ENCODE measurements around the gene BRD3OS.
A peak's percentile ranks its signal among the peaks of the same experiment; 100 is the strongest.

BRD3OS gene

DNA sequence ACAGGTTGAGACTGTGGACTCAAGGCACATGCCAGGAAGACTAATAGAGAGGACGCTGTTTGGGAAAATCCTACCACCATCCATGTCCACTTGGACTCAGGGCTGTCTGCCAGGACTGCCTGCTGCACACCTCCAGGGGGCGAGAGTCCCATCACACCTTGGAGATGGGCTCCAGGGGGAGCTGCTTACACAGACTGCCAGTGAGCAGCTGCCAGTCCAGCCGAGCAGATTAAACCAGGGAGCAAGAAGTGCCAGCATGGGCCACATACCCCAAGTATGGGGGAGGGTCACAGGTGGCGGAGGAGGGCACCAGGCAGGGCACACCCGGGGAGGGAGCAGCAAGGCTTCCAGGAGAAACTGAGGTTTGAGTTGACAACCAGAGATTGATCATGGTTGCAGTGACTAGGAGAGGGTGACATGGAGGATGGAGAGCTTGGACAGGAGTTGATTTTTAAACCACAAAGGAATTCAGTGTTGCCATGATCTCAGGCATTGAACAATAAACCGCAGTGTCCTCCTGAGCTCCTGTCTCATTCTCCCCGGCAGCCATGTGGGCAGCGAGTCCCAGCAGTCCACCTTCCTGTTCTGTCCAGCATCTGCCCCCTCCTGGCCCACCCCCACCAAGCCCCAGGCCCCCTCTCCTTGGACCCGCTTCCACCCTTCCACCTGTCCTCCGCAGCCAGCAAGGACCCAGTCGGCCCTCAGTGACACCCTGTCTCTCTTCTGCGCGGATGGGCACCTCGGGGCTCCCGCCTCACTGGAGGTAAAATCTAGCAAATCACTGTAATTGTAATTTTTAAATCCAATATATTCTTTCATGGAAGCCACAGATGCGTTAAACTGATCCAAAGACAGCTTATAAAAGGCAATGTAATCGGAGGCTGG is 30.0 kb upstream of the BRD3OS start:
- TF ChIP-seq, protein P1, sequence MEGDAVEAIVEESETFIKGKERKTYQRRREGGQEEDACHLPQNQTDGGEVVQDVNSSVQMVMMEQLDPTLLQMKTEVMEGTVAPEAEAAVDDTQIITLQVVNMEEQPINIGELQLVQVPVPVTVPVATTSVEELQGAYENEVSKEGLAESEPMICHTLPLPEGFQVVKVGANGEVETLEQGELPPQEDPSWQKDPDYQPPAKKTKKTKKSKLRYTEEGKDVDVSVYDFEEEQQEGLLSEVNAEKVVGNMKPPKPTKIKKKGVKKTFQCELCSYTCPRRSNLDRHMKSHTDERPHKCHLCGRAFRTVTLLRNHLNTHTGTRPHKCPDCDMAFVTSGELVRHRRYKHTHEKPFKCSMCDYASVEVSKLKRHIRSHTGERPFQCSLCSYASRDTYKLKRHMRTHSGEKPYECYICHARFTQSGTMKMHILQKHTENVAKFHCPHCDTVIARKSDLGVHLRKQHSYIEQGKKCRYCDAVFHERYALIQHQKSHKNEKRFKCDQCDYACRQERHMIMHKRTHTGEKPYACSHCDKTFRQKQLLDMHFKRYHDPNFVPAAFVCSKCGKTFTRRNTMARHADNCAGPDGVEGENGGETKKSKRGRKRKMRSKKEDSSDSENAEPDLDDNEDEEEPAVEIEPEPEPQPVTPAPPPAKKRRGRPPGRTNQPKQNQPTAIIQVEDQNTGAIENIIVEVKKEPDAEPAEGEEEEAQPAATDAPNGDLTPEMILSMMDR (IDR thresholded peaks at IDR 0.05; ENCODE audit: borderline replicate concordance, extremely low read depth, low read length, poor library complexity, severe bottlenecking): peak; percentile 38
- TF ChIP-seq EZH2 (IDR thresholded peaks at IDR 0.05; ENCODE audit: borderline replicate concordance, low read depth, low read length, severe bottlenecking): no peak
- no peak overlapping the region for H3K9ac ChIP-seq (ENCODE audit: low read depth, low read length)
- no peak overlapping the region for H3K27ac ChIP-seq (ENCODE audit: low read length)
- no peaks in the 10 kb centered on the region for H3K79me2 ChIP-seq (ENCODE audit: insufficient read depth, low read length)
- H3K4me2 ChIP-seq (ENCODE audit: insufficient read depth, low read length): no peak overlapping the region
- H3K4me3 ChIP-seq (ENCODE audit: low read depth in 1 of 2, low read length in 2 of 2): no peak overlapping the region
- H4K20me1 ChIP-seq (ENCODE audit: insufficient read depth, low read length): no peaks in the 10 kb centered on the region
- H3K9me3 ChIP-seq (ENCODE audit: insufficient read depth, low read length, severe bottlenecking): no peaks in the 10 kb centered on the region
- H3K36me3 ChIP-seq (ENCODE audit: insufficient read depth, low read length): no peaks in the 10 kb centered on the region
- ATAC-seq (ENCODE audit: insufficient read depth, low read depth) (no peak), DNase-seq (peak; percentile 16)
- no peaks in the 10 kb centered on the region for H3K4me1 ChIP-seq (ENCODE audit: insufficient read depth, low read length)
- no peaks in the 10 kb centered on the region for H3K27me3 ChIP-seq (ENCODE audit: insufficient read depth, low read length, poor library complexity)
- no peak overlapping the region for H2AFZ ChIP-seq (ENCODE audit: low read depth, low read length)

DNA sequence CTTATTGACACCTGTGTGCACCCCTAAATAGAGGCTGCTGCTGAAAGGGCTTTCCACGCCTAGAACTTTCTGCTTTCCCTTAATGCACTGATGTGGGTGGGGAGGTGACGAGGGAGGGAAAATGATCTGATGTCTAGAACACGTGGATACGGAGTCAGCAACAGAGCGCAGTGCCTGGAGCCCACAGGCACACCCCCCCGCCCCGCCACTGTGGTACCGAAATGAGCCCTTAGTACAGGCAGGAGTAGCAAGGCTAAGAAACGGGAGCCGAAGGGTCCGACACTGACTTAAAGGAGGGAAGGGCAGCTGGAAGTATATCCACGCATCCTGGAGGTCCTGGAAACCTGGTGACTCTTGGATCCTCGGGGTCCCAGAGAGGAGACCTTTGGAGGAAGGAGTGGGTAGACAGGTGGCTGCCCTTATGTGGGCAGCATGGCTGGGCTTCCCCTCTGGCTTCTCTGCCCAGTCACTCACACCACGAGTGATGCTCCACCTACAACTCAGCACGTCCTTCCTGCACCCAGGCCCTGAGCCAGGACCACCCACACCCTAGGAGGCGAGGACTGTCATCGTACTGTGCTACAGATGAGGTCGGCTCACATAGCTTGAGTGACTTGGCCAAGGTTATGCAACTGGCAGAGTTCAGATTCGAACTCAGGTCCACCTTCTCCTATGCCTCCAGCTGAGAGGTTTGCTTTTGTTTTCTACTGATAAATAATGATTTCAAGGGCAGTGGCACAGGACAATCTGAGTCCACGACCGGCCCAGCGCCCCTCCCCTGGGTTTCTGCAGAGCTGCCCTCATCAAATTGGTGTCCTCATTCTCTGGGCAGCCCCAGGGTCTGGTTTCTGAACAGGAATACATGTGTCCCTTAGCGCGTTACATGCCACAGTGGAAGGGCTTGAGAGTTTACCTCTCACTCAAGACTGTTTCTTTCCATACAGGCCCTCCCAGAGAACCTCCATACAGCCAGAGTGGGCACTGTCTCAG is 28.5 kb upstream of the BRD3OS start:
- no peak for ATAC-seq (ENCODE audit: insufficient read depth, low read depth)
- H3K4me3 ChIP-seq (ENCODE audit: low read depth in 1 of 2, low read length in 2 of 2): no peak overlapping the region
- no peaks in the 10 kb centered on the region for H3K79me2 ChIP-seq (ENCODE audit: insufficient read depth, low read length)
- no peak for DNase-seq
- H3K4me2 ChIP-seq (ENCODE audit: insufficient read depth, low read length): no peak overlapping the region
- no peak for TF ChIP-seq EZH2 (IDR thresholded peaks at IDR 0.05; ENCODE audit: borderline replicate concordance, low read depth, low read length, severe bottlenecking)
- TF ChIP-seq, protein P1 (IDR thresholded peaks at IDR 0.05; ENCODE audit: borderline replicate concordance, extremely low read depth, low read length, poor library complexity, severe bottlenecking): no peak
- no peak overlapping the region for H3K27ac ChIP-seq (ENCODE audit: low read length)
- no peaks in the 10 kb centered on the region for H3K9me3 ChIP-seq (ENCODE audit: insufficient read depth, low read length, severe bottlenecking)
- no peaks in the 10 kb centered on the region for H4K20me1 ChIP-seq (ENCODE audit: insufficient read depth, low read length)
- no peaks in the 10 kb centered on the region for H3K4me1 ChIP-seq (ENCODE audit: insufficient read depth, low read length)
- no peak overlapping the region for H3K9ac ChIP-seq (ENCODE audit: low read depth, low read length)
- H3K27me3 ChIP-seq (ENCODE audit: insufficient read depth, low read length, poor library complexity): no peaks in the 10 kb centered on the region
- H2AFZ ChIP-seq (ENCODE audit: low read depth, low read length): no peak overlapping the region
- H3K36me3 ChIP-seq (ENCODE audit: insufficient read depth, low read length): no peaks in the 10 kb centered on the region

DNA sequence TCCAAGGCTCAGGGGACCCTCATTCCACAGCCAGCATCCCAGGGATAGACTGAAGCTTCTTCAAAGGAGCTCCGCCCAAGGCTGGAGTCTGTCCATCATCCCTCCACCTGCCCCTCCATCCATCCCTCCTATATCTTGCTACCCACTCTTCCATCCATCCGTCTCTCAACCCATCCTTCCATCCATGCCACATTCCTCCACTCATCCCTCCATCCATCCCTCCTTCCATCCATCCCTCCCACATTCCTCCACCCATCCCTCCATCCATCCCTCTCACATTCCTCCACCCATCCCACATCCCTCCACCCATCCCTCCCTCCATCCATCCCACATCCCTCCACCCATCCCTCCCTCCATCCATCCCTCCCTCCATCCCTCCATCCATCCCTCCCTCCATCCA is 27.7 kb upstream of the BRD3OS start:
- Histone ChIP-seq H3K27ac (ENCODE audit: low read length) (no peak overlapping the region), H3K27me3 (ENCODE audit: insufficient read depth, low read length, poor library complexity) (no peaks in the 10 kb centered on the region), H3K9me3 (ENCODE audit: insufficient read depth, low read length, severe bottlenecking) (no peaks in the 10 kb centered on the region), H4K20me1 (ENCODE audit: insufficient read depth, low read length) (no peaks in the 10 kb centered on the region), H3K4me3 (ENCODE audit: low read depth in 1 of 2, low read length in 2 of 2) (no peak overlapping the region), H2AFZ (ENCODE audit: low read depth, low read length) (no peak overlapping the region), H3K36me3 (ENCODE audit: insufficient read depth, low read length) (no peaks in the 10 kb centered on the region), H3K4me2 (ENCODE audit: insufficient read depth, low read length) (no peak overlapping the region), H3K4me1 (ENCODE audit: insufficient read depth, low read length) (no peaks in the 10 kb centered on the region), H3K9ac (ENCODE audit: low read depth, low read length) (no peak overlapping the region), H3K79me2 (ENCODE audit: insufficient read depth, low read length) (no peaks in the 10 kb centered on the region)
- DNase-seq: no peak
- no peak for TF ChIP-seq EZH2 (IDR thresholded peaks at IDR 0.05; ENCODE audit: borderline replicate concordance, low read depth, low read length, severe bottlenecking)
- TF ChIP-seq, protein P1 (IDR thresholded peaks at IDR 0.05; ENCODE audit: borderline replicate concordance, extremely low read depth, low read length, poor library complexity, severe bottlenecking): no peak
- no peak for ATAC-seq (ENCODE audit: insufficient read depth, low read depth)
